Measurements from ENCODE around the gene SACS. TPM values are rescaled to one million over a fixed set of nuclear protein-coding genes. Genes with fewer than 3 reads are reported as not detected.

SACS gene
- total and polyA plus RNA-seq, 2 of the 8 experiments (the other 6 are each of a cell fraction or from before 2014, with no cell fraction given) = 11.0 to 54.2 TPM

DNA sequence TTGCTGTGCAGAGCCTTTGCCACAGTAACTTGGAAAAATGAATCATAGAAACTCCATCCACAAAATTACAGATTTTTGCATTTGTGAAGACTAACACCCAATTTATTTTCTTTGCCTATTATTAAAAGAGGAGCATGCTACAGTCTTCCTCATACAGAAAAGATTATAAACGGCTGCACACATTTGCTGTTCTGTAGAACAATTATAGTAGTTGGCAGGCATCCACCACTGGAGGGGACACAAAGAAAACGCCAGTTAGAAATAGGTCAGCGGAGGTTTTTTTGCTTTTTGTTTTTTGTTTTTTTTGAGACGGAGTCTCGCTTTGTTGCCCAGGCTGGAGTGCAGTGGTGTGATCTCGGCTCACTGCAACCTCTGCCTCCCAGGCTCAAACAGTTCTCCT is 51.6 kb downstream of the SACS start:
- no peak for DNase-seq (ENCODE audit: low read depth in 1 of 2, low spot score in 2 of 2)
- H3K79me1 ChIP-seq (ENCODE audit: low read depth, low read length) = no peaks in the 10 kb centered on the region
- H2BK15ac ChIP-seq (ENCODE audit: low read length) = no peak overlapping the region
- H4K5ac ChIP-seq (ENCODE audit: insufficient read length, low read depth, low read length) = no peak overlapping the region
- H2BK5ac ChIP-seq (ENCODE audit: low read depth, low read length) = no peak overlapping the region
- H4K91ac ChIP-seq (replicated peaks; ENCODE audit: insufficient read length, low read length) = no peak overlapping the region
- no peaks in the 10 kb centered on the region for H3K36me3 ChIP-seq (ENCODE audit: control insufficient read depth in 2 of 4, insufficient read depth in 4 of 4, low read length in 3 of 4)
- H3K79me2 ChIP-seq (ENCODE audit: control insufficient read depth in 1 of 2, insufficient read depth in 2 of 2, low read length in 2 of 2) = no peaks in the 10 kb centered on the region
- H2BK120ac ChIP-seq (replicated peaks; ENCODE audit: low read depth, low read length) = no peak overlapping the region
- H3K4me1 ChIP-seq (replicated peaks in 1 of 4; ENCODE audit: control insufficient read depth in 3 of 4, insufficient read depth in 4 of 4, low read length in 3 of 4) = peaks cover 3 to 13% (median 7%) of the 10 kb centered on the region in 4 experiments; a peak in 5 of 7 replicates
- WGBS, 2 experiments (ENCODE audit: extremely low coverage in 1 of 2, insufficient coverage in 1 of 2, insufficient read length in 1 of 2, insufficient replicate concordance in 2 of 2, low coverage in 1 of 2, low lambda C conversion rate in 2 of 2, missing lambda C conversion rate in 1 of 2) = 84% methylated on average over 6 of the region's 6 CpGs; no CpG with 5 or more reads in 1 of the 2 experiments
- CTCF ChIA-PET (ENCODE audit: partially characterized antibody) = interaction anchor here (1.8 kb wide), 1 partner anchor 16 kb away, joined by 9 read pairs; no protein-coding TSS in a partner anchor
- no peaks in the 10 kb centered on the region for H3K9me3 ChIP-seq (ENCODE audit: insufficient read depth in 2 of 2, low read depth in 1 of 2, low read length in 1 of 2)
- H3K23me2 ChIP-seq (ENCODE audit: low read depth, low read length) = no peaks in the 10 kb centered on the region
- no peak overlapping the region for H2BK20ac ChIP-seq (ENCODE audit: low read length)
- H3K18ac ChIP-seq (ENCODE audit: extremely low read depth, low read length) = no peak overlapping the region
- H4K8ac ChIP-seq (ENCODE audit: extremely low read depth, insufficient read depth, low read length) = no peak overlapping the region
- H3K27me3 ChIP-seq (replicated peaks in 1 of 4; ENCODE audit: control insufficient read depth in 3 of 4, extremely low read depth in 1 of 4, insufficient read depth in 3 of 4, low read length in 3 of 4) = no peaks in the 10 kb centered on the region
- H3K4me3 ChIP-seq (ENCODE audit: extremely low read depth in 1 of 4, insufficient read depth in 2 of 4, low read depth in 3 of 4, low read length in 4 of 4) = no peak overlapping the region
- H4K20me1 ChIP-seq (replicated peaks in 1 of 2; ENCODE audit: control insufficient read depth in 1 of 2, insufficient read depth in 2 of 2, low read length in 2 of 2) = no peaks in the 10 kb centered on the region
- TF ChIP-seq RXRA (IDR thresholded peaks at IDR 0.05; ENCODE audit: insufficient read depth, low read depth, low read length) (no peak), POLR2AphosphoS5 (IDR thresholded peaks at IDR 0.05; ENCODE audit: low read depth, low read length) (no peak), TEAD4 (IDR thresholded peaks at IDR 0.05; ENCODE audit: low read depth, low read length) (no peak), CHD1 (IDR thresholded peaks at IDR 0.05; ENCODE audit: low read depth, low read length) (no peak), TAF1 (IDR thresholded peaks at IDR 0.05; ENCODE audit: low read depth, low read length) (no peak), NANOG (IDR thresholded peaks at IDR 0.05; ENCODE audit: insufficient read depth, low read depth, low read length, poor library complexity, severe bottlenecking) (no peak)
- TF ChIP-seq, protein P1, sequence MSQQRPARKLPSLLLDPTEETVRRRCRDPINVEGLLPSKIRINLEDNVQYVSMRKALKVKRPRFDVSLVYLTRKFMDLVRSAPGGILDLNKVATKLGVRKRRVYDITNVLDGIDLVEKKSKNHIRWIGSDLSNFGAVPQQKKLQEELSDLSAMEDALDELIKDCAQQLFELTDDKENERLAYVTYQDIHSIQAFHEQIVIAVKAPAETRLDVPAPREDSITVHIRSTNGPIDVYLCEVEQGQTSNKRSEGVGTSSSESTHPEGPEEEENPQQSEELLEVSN (IDR thresholded peaks at IDR 0.05) = no peak
- H3K14ac ChIP-seq (ENCODE audit: insufficient read length) = no peak overlapping the region
- FAIRE-seq = no peak
- no peak overlapping the region for H2BK12ac ChIP-seq (ENCODE audit: low read depth, low read length)
- no peak overlapping the region for H3K4me2 ChIP-seq (ENCODE audit: insufficient read depth in 1 of 2, low read depth in 2 of 2, low read length in 2 of 2)
- H2AK5ac ChIP-seq (ENCODE audit: low read depth, low read length) = no peak overlapping the region
- H3K9ac ChIP-seq (replicated peaks in 1 of 4; ENCODE audit: extremely low read depth in 1 of 4, low read depth in 3 of 4, low read length in 3 of 4) = no peak overlapping the region
- H3K56ac ChIP-seq (replicated peaks; ENCODE audit: insufficient read length, low read depth, low read length) = no peak overlapping the region
- POLR2A ChIA-PET (ENCODE audit: partially characterized antibody) = no interaction called here
- no peak overlapping the region for H3K4ac ChIP-seq (replicated peaks; ENCODE audit: insufficient read length, low read depth, low read length)
- no peak overlapping the region for H3K27ac ChIP-seq (ENCODE audit: low read depth, low read length)
- no peak overlapping the region for H3K23ac ChIP-seq (ENCODE audit: insufficient read length)
- H2AFZ ChIP-seq (ENCODE audit: low read length) = no peak overlapping the region

All from H1 (cell line).